AG04449 (cell line): ENCODE data around the gene MGME1.

Experiments
- CTCF ChIA-PET: fragments of 350-600 bp; formaldehyde crosslinking; extraction: SDS; loops from one replicate; lab custom pipeline; 2021; ENCODE audit warnings: antibody characterized with exemption; lab: Yijun Ruan, JAX
- POLR2A ChIA-PET: fragments of 400-600, 350-600 bp; formaldehyde crosslinking; extraction: SDS; loops from one replicate; lab custom pipeline; 2020; ENCODE audit warnings: antibody characterized with exemption, inconsistent platforms; lab: Yijun Ruan, JAX
- DNase-seq: peaks from one replicate; pipeline ENCODE4 v3.0.0-alpha.2; 2010; ENCODE audit warnings: low read depth, low spot score
- H3K4me3 ChIP-seq: 2 replicates; pipeline ENCODE4 v1.5.1; 2011; ENCODE audit warnings: low read depth, mild to moderate bottlenecking, control low read depth, low read length
- CTCF ChIP-seq: IDR thresholded peaks from one replicate; pipeline ENCODE4 v1.5.1; 2011; ENCODE audit warnings: mild to moderate bottlenecking, moderate library complexity, low read length, control low read depth, inconsistent platforms; ENCODE audit not compliant: insufficient read depth; ENCODE audit errors: missing control alignments

Gene MGME1

GRCh38 chr20:17999566-17999965, 30.7 kb downstream of the MGME1 start:
- CTCF ChIA-PET = interaction anchor here (1.6 to 6.8 kb wide), 4 partner anchors 9 to 494 kb away, joined by 3 to 63 read pairs (median 5); no protein-coding TSS in a partner anchor

GRCh38 chr20:18001131-18001921, 32.5 kb downstream of the MGME1 start:
- ChIA-PET POLR2A (no interaction called here), CTCF (no interaction called here)
- no peak for TF ChIP-seq CTCF
- DNase-seq = no peak
- H3K4me3 ChIP-seq = no peak overlapping the region

More at GRCh38 chr20:17999566-17999965, 30.7 kb downstream of the MGME1 start:
- POLR2A ChIA-PET = interaction anchor here (0.6 kb wide), 1 partner anchor 33 kb away, joined by 3 read pairs; no protein-coding TSS in a partner anchor
- no peak for DNase-seq
- H3K4me3 ChIP-seq = no peak overlapping the region
- TF ChIP-seq CTCF = no peak

- TF ChIP-seq CTCF = no peak
- POLR2A ChIA-PET = no interaction called here
Measured at GRCh38 chr20:18003897-18004296, 35.1 kb downstream of the MGME1 start.

GRCh38 chr20:18004384-18005031, 35.7 kb downstream of the MGME1 start:
- H3K4me3 ChIP-seq = no peak overlapping the region
- CTCF ChIA-PET = interaction anchor here (2.5 kb wide), 1 partner anchor 8 kb away, joined by 16 read pairs; no protein-coding TSS in a partner anchor
- no peak for TF ChIP-seq CTCF
- POLR2A ChIA-PET = no interaction called here
- no peak for DNase-seq

More at GRCh38 chr20:18003897-18004296, 35.1 kb downstream of the MGME1 start:
- no peak for DNase-seq
- no peak overlapping the region for H3K4me3 ChIP-seq
- CTCF ChIA-PET = interaction anchor here (2.5 kb wide), 1 partner anchor 8 kb away, joined by 16 read pairs; no protein-coding TSS in a partner anchor

GRCh38 chr20:18005170-18005989, 36.6 kb downstream of the MGME1 start:
- no peak overlapping the region for H3K4me3 ChIP-seq
- ChIA-PET POLR2A (no interaction called here), CTCF (interaction anchor here (2.5 kb wide), 1 partner anchor 9 kb away, joined by 16 read pairs; no protein-coding TSS in a partner anchor)
- DNase-seq = no peak
- TF ChIP-seq CTCF = no peak
